ENCODE data around the gene ARNT2. TPM values are rescaled to one million over a fixed set of nuclear protein-coding genes. Genes with fewer than 3 reads are reported as not detected.

ARNT2 gene
- 3.6 TPM for total RNA-seq
- long read RNA-seq, full-length matches to known transcripts: 2 of 10 reads
- long read RNA-seq, partial matches to known transcripts: 0 of 10 reads
- long read RNA-seq, other reads (novel, unspliced or antisense): 8 of 10 reads

DNA sequence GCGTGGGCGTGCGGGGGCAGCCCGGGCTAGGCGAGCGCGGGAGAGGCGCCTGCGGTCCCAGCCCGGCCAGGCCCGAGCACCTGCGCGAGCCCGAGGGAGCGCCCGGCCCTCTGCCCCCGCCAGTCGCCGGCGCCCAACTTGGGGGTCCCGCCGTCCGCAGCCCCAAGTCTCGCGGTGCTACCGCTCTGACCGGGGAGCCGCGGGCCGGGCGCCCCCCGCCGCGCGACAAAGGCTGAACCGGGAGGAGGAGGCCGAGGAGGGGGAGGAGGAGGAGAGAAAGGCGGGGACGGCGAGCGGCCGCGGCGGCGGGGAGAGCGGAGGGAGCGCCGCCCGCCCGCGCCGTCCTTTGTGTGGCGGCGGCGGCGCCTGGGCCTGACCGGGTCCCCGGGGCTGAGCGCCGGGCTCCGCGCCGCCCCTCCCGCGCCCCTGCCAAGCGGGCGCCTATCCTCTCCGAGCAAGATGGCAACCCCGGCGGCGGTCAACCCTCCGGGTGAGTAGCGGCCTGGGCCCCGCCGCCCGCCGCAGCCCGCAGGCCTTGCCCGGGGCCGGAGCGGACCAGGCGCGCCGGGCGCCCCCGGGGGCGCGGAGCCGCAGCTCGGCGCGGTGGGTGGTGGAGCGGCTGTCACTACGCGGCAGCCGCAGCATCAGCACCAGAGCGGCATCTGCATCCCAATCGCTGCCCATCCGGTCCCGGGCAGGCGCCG lies at the start of gene ARNT2:
ARNT2 (plus strand) TSS at position 326 of the 704 bp plus-strand sequence; CDS start at position 460, 134 bp downstream.
- intact Hi-C loops (cut with micrococcal nuclease): no loop called here
- TF ChIP-seq, protein P1, sequence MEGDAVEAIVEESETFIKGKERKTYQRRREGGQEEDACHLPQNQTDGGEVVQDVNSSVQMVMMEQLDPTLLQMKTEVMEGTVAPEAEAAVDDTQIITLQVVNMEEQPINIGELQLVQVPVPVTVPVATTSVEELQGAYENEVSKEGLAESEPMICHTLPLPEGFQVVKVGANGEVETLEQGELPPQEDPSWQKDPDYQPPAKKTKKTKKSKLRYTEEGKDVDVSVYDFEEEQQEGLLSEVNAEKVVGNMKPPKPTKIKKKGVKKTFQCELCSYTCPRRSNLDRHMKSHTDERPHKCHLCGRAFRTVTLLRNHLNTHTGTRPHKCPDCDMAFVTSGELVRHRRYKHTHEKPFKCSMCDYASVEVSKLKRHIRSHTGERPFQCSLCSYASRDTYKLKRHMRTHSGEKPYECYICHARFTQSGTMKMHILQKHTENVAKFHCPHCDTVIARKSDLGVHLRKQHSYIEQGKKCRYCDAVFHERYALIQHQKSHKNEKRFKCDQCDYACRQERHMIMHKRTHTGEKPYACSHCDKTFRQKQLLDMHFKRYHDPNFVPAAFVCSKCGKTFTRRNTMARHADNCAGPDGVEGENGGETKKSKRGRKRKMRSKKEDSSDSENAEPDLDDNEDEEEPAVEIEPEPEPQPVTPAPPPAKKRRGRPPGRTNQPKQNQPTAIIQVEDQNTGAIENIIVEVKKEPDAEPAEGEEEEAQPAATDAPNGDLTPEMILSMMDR (IDR thresholded peaks at IDR 0.05; ENCODE audit: borderline replicate concordance): no peak
- DNase-seq: peak; percentile 24
- Histone ChIP-seq H3K9me3 (replicated peaks) (no peaks in the 10 kb centered on the region), H3K36me3 (no peaks in the 10 kb centered on the region), H3K4me1 (peaks cover 14% of the 10 kb centered on the region), H3K27me3 (ENCODE audit: low read depth) (peaks cover 82% of the 10 kb centered on the region), H3K27ac (replicated peaks) (peak within 1 kb of the TSS; percentile 30), H3K4me3 (peak within 1 kb of the TSS; percentile 68)

DNA sequence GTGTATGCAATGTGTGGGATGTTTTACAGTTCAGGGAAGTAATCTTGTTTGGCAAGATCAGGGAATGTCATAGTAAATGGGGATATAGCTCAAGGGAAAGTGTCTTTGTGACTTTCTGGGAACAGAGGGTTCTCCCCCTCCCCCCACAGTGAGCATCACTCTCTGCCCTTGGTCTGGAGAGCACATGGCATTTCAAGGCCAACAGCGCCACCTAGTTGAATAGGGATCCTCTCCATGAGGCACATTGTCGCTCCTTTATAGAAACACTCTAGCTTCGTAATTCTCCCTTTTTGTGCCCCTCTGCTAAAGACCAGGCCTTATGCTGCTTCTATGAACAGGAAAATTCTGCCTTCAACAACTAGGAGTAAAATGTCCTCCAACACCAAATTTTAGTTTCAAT lies 37.1 kb upstream of the ARNT2 start:
- TF ChIP-seq, protein P1 (IDR thresholded peaks at IDR 0.05; ENCODE audit: borderline replicate concordance): peak; percentile 25
- no peaks in the 10 kb centered on the region for H3K36me3 ChIP-seq
- peaks cover 49% of the 10 kb centered on the region for H3K9me3 ChIP-seq (replicated peaks)

DNA sequence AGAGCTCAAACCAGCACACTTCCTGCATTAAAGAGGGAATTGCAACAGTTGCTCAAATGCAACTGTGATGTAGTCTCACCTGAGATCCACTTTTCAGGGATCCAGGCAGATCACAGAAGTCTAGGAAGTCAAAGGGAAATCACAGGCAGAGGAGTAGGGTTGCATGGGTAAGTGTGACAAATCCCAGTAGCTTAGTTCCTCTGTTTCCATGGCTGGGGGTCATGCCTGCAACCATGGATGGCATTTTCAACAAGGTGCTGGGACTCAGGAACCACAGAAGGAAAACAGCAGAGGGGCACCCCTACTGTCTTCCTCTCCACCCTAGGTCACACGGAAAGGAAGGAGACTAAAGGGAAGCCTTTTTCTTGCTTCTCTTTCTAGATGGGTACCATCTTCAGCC lies 36.5 kb upstream of the ARNT2 start:
- H3K4me1 ChIP-seq: no peaks in the 10 kb centered on the region
- intact Hi-C loops (cut with micrococcal nuclease): no loop called here
- no peak overlapping the region for H3K27ac ChIP-seq (replicated peaks)
- H3K4me3 ChIP-seq: no peak overlapping the region
- TF ChIP-seq, protein P1 (IDR thresholded peaks at IDR 0.05; ENCODE audit: borderline replicate concordance): no peak
- H3K36me3 ChIP-seq: no peaks in the 10 kb centered on the region
- no peak for DNase-seq
- H3K27me3 ChIP-seq (ENCODE audit: low read depth): peaks cover 7% of the 10 kb centered on the region
- peaks cover 49% of the 10 kb centered on the region for H3K9me3 ChIP-seq (replicated peaks)

More for the DNA sequence above, 37.1 kb upstream of the ARNT2 start:
- no peak overlapping the region for H3K4me3 ChIP-seq
- H3K4me1 ChIP-seq: no peaks in the 10 kb centered on the region
- intact Hi-C loops (cut with micrococcal nuclease): no loop called here
- H3K27ac ChIP-seq (replicated peaks): no peak overlapping the region
- no peak for DNase-seq
- H3K27me3 ChIP-seq (ENCODE audit: low read depth): peaks cover 7% of the 10 kb centered on the region

DNA sequence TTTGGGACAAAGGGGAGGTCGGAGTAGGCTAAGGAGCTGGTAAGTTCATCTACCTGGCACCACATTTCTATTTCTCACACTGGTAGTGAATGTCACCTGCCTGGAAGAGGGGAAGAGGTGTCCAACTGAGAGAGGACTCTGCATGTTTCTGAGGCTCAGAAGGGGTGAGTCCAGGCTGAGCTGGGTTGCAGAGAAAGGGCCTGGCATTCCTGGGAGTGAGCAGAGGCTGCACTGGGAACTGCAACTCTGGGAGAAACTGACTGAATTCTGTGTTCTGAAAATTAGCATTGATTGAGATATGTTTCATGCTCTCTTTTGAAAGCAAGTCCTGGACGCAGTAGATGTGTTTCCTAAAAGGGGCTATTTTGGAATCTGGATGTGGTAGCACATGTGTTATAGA lies 32.3 kb upstream of the ARNT2 start:
- TF ChIP-seq, protein P1 (IDR thresholded peaks at IDR 0.05; ENCODE audit: borderline replicate concordance): no peak
- H3K9me3 ChIP-seq (replicated peaks): peaks cover 30% of the 10 kb centered on the region
- H3K27me3 ChIP-seq (ENCODE audit: low read depth): peaks cover 7% of the 10 kb centered on the region
- peaks cover 11% of the 10 kb centered on the region for H3K4me1 ChIP-seq
- no peak overlapping the region for H3K27ac ChIP-seq (replicated peaks)
- DNase-seq: no peak
- intact Hi-C loops (cut with micrococcal nuclease): no loop called here
- no peak overlapping the region for H3K4me3 ChIP-seq
- H3K36me3 ChIP-seq: no peaks in the 10 kb centered on the region

DNA sequence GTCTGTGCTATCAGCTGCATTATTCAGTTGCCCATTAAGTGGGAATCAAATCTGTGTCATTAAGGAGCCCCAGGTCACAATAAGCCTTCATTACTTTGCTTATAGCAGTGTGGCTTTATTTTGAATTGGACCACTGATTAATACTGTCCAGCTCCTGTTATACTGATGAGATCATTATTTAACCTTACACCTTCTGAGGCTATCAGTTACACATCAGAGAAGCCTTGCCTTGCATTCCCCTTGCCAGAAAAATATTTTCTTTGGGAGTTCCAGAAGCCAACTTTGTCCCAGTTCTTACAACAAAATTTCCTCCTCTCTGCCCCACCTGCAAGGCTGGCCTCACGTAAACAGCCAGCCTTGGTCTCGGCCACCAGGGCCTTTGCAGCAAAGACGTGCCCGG lies 29.7 kb upstream of the ARNT2 start:
- Histone ChIP-seq H3K4me1 (peaks cover 11% of the 10 kb centered on the region), H3K27me3 (ENCODE audit: low read depth) (peaks cover 12% of the 10 kb centered on the region), H3K36me3 (no peaks in the 10 kb centered on the region), H3K27ac (replicated peaks) (no peak overlapping the region), H3K4me3 (no peak overlapping the region), H3K9me3 (replicated peaks) (peaks cover 5% of the 10 kb centered on the region)
- TF ChIP-seq, protein P1 (IDR thresholded peaks at IDR 0.05; ENCODE audit: borderline replicate concordance): no peak
- intact Hi-C loops (cut with micrococcal nuclease): no loop called here
- DNase-seq: no peak

Data from left ventricle myocardium inferior (tissue), 1 donor.